ENCODE results near the gene WDR45.

DNA sequence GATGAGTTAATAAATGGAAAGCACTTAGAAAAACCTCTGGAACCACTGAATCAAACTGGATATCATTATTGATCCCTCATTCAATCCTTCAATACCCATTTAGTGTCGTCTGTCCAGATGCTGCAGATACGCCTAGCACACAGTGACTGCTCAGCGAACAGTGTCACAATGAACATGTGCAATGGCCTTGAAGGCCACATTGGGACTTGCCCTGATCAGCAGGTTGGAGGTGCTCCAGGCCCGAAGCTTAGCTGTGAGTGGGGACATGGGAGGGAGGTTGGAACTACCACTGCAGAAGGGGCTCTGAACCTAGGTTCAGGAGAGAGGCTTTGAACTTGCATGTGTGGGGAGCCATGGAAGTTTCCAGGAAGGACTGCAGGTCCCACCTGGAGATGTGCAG, 26.6 kb upstream of the WDR45 start:
- TF ChIP-seq, protein P1, sequence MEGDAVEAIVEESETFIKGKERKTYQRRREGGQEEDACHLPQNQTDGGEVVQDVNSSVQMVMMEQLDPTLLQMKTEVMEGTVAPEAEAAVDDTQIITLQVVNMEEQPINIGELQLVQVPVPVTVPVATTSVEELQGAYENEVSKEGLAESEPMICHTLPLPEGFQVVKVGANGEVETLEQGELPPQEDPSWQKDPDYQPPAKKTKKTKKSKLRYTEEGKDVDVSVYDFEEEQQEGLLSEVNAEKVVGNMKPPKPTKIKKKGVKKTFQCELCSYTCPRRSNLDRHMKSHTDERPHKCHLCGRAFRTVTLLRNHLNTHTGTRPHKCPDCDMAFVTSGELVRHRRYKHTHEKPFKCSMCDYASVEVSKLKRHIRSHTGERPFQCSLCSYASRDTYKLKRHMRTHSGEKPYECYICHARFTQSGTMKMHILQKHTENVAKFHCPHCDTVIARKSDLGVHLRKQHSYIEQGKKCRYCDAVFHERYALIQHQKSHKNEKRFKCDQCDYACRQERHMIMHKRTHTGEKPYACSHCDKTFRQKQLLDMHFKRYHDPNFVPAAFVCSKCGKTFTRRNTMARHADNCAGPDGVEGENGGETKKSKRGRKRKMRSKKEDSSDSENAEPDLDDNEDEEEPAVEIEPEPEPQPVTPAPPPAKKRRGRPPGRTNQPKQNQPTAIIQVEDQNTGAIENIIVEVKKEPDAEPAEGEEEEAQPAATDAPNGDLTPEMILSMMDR (IDR thresholded peaks at IDR 0.05): no peak
- TF ChIP-seq POLR2A (IDR thresholded peaks at IDR 0.05): no peak
- TF ChIP-seq POLR2AphosphoS5 (IDR thresholded peaks at IDR 0.05): no peak
- TF ChIP-seq EP300 (IDR thresholded peaks at IDR 0.05): no peak
